Lower lobe of right lung (tissue), 2 donors: Measurements from ENCODE around the gene ICAM2. TPM values are rescaled to one million over a fixed set of nuclear protein-coding genes. Genes with fewer than 3 reads are reported as not detected.

Source experiments
- ATAC-seq, 2 donors: fragments of 200-7000 bp; cut with Tn5 transposase; one replicate each; pipeline ENCODE4 v1.9.1; 2020 to 2022; ENCODE audit warnings: mild to moderate bottlenecking in 2 of 2, moderate library complexity in 2 of 2
- DNase-seq: peaks from one replicate; pipeline ENCODE4 v3.0.0-alpha.2; 2020
- H3K27ac ChIP-seq: fragments of 200-600 bp; one replicate; pipeline ENCODE4 v1.8.0; 2022
- H3K27me3 ChIP-seq: fragments of 200-600 bp; one replicate; pipeline ENCODE4 v1.8.0; 2022; ENCODE audit warnings: low read depth
- H3K36me3 ChIP-seq: fragments of 200-600 bp; one replicate; pipeline ENCODE4 v1.8.0; 2022; ENCODE audit warnings: mild to moderate bottlenecking
- H3K4me1 ChIP-seq: fragments of 200-600 bp; one replicate; pipeline ENCODE4 v1.8.0; 2022
- H3K4me3 ChIP-seq: fragments of 200-600 bp; one replicate; pipeline ENCODE4 v1.8.0; 2022; ENCODE audit warnings: mild to moderate bottlenecking
- H3K9me3 ChIP-seq: fragments of 200-600 bp; one replicate; pipeline ENCODE4 v1.8.0; 2022
- intact Hi-C: fragments of 100-400 bp; cut with DNase I; formaldehyde crosslinking; loops from one replicate; pipeline ENCODE4 v1.11.0; 2022
- total RNA-seq: library from RNA; stranded (reverse); fragmentation: NEBNext Ultra II Directional; extraction: Animal tissue kit (Norgen Biotek cat#: 25700); gene quantifications from one replicate; pipeline ENCODE4 v1.2.1, GENCODE V29; 2021
- TF ChIP-seq, protein P1 (sequence below): fragments of 200-600 bp; IDR thresholded peaks from one replicate; pipeline ENCODE4 v1.8.0; 2022; ENCODE audit warnings: antibody characterized with exemption, mild to moderate bottlenecking
- donor health status: DM: no; HTN: yes; CAD: no; lungs with severe emphysema.

The ICAM2 gene
- total RNA-seq, 1 donor from 2014 or later: 69.2 TPM

DNA sequence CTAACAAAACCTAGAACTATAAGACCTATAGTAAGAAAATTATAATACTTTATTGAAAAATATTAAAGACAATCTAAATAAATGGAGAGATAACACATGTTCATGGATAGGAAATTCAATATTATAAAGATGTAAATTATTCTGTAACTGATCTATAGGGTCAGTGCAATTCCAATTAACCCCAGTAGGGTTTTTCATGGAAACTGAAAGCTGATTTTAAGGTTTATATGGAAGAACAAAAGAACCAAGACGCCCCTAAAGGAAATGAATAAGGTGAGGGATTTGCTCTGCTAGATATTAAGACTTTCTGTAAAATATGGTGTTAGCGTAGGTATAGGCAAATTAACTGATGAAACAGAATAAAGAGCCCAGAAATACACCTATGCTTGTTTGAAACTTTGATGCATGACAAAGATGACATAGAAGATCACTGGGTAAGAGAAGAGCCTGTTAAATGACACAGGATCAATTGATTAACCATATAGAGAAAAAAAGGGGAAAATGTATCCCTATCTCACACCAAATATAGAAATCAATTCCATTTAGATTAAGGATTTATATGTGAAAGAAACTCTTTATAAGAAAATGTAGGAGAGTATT lies 3.0 kb downstream of the ICAM2 start:
- ATAC-seq (no peak), DNase-seq (no peak)
- Histone ChIP-seq H3K4me3 (peak overlapping the region; percentile 64), H3K36me3 (no peaks in the 10 kb centered on the region), H3K9me3 (no peaks in the 10 kb centered on the region), H3K4me1 (peaks cover 50% of the 10 kb centered on the region), H3K27ac (peak overlapping the region; percentile 8), H3K27me3 (no peaks in the 10 kb centered on the region)
- intact Hi-C loops: no loop called here
- TF ChIP-seq, protein P1, sequence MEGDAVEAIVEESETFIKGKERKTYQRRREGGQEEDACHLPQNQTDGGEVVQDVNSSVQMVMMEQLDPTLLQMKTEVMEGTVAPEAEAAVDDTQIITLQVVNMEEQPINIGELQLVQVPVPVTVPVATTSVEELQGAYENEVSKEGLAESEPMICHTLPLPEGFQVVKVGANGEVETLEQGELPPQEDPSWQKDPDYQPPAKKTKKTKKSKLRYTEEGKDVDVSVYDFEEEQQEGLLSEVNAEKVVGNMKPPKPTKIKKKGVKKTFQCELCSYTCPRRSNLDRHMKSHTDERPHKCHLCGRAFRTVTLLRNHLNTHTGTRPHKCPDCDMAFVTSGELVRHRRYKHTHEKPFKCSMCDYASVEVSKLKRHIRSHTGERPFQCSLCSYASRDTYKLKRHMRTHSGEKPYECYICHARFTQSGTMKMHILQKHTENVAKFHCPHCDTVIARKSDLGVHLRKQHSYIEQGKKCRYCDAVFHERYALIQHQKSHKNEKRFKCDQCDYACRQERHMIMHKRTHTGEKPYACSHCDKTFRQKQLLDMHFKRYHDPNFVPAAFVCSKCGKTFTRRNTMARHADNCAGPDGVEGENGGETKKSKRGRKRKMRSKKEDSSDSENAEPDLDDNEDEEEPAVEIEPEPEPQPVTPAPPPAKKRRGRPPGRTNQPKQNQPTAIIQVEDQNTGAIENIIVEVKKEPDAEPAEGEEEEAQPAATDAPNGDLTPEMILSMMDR: peak; percentile 5

DNA sequence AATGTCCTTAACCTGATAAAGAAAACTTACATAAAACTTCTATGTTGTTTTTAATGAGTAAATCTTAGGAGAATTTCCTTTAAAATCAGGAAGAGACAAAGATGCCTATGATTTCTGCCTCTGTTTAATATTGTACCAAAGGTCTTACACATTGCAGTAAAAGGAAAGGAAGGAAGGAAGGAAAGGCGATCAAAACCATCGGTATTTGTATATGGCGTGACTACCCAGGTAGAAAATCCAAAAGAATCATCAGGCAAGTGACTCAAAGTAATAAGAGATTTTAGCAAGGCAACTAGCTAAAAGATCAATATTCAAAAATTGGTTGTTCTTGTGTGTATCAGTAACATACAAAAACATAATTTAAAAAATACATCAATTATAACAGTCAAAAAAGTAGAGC lies 3.5 kb downstream of the ICAM2 start:
- no peaks in the 10 kb centered on the region for H3K36me3 ChIP-seq
- H3K27me3 ChIP-seq: no peaks in the 10 kb centered on the region

DNA sequence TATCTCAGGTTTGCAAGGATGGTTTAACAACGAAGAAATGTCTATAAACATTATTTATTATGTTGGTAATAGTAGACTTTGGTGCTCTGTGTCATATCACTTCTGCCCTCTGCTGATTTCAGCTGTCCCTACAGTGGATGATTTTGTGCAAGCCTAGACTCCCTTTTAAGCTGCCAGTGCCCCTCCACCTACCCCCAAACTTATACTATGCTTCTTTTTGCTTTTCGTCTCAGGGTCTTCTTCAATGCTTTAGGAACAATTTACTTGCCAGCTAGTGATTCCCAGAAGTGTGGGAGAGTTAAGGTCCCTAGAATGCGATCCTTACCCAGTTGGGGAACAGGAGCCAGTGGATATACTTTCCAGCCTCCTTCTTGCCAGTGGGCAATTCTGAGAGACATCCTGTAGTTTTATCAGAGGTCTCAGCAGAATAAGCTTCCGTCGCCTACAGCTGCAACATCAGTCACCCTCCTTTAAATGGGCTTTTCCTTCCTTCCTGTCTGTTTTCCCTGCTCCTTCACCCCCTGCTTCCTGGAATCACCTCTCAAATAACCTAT lies 4.1 kb downstream of the ICAM2 start:
- DNase-seq: no peak
- no peak for ATAC-seq
- peak overlapping the region; percentile 44 for H3K27ac ChIP-seq

More for the DNA sequence above, 3.5 kb downstream of the ICAM2 start:
- Histone ChIP-seq H3K4me1 (peaks cover 50% of the 10 kb centered on the region), H3K9me3 (no peaks in the 10 kb centered on the region), H3K27ac (peak overlapping the region; percentile 44), H3K4me3 (peak overlapping the region; percentile 0)
- TF ChIP-seq, protein P1: no peak
- intact Hi-C loops: no loop called here
- ATAC-seq (no peak), DNase-seq (no peak)

DNA sequence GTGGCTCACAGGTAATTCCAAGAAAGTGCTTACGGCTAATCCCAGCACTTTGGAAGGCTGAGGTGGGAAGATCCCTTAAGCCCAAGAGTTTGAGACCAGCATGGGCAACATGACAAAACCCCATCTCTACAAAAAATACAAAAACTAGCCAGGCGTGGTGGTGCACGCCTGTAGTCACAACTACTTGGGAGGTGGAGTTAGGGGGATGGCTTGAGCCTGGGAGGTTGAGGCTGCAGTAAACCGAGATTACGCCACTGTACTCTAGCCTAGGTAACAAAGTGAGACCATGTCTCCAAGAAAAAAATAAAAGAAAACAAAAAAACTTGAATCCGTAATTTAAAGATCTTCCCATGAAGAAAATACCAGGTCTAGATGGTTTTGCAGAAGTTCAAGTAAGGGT lies 5.0 kb downstream of the ICAM2 start:
- H3K27me3 ChIP-seq: no peaks in the 10 kb centered on the region
- TF ChIP-seq, protein P1: no peak
- ATAC-seq (no peak), DNase-seq (no peak)
- peak overlapping the region; percentile 65 for H3K27ac ChIP-seq
- no peaks in the 10 kb centered on the region for H3K36me3 ChIP-seq
- peaks cover 42% of the 10 kb centered on the region for H3K4me1 ChIP-seq
- no peak overlapping the region for H3K4me3 ChIP-seq
- no peaks in the 10 kb centered on the region for H3K9me3 ChIP-seq
- intact Hi-C loops: no loop called here

More for the DNA sequence above, 4.1 kb downstream of the ICAM2 start:
- Histone ChIP-seq H3K4me1 (peaks cover 47% of the 10 kb centered on the region), H3K9me3 (no peaks in the 10 kb centered on the region), H3K4me3 (peak overlapping the region; percentile 0), H3K36me3 (no peaks in the 10 kb centered on the region), H3K27me3 (no peaks in the 10 kb centered on the region)
- intact Hi-C loops: no loop called here
- TF ChIP-seq, protein P1: no peak

DNA sequence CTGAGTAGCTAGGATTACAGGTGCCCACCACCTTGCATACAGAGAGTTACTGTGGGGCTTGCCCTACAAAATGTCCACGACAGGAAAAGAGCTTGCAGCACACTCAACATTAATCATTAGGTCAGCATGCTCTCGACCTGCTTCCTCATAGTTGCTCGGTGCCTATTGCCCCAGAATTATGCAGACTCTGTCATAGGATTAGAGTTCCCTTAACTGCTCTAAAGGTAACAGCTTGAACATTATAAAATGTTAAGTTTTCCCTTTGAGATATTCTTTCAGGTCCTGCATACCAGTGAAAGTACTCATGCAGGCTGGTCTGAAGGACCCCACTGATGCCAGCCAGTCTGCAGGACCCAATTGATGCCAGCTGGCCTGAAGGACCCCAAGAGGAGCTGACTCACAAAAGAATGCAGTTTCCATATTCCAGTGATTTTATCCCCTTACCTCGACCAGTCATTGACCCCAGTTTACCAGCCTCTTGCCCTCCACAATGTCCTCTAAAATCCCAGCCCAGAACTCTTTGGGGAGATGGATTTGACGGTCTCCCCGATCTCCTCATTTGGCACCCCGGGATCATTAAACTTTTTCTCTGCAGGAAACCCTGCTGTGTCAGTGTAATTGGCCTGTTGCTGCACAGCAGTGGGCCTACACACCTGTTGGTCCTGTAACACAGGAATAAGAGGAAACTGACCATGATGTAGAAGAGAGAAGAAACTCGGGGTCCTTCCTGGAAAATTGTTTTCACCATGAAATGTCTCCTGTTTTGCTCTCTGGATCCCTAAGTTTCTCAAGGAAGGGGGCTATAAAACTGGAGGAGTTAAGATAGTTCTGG lies 10.6 kb downstream of the ICAM2 start:
- DNase-seq: no peak
- TF ChIP-seq, protein P1: no peak
- peaks cover 58% of the 10 kb centered on the region for H3K4me1 ChIP-seq
- intact Hi-C loops: no loop called here
- peak; percentile 54 to 62 for ATAC-seq
- H3K9me3 ChIP-seq: no peaks in the 10 kb centered on the region
- H3K4me3 ChIP-seq: no peak overlapping the region
- no peaks in the 10 kb centered on the region for H3K27me3 ChIP-seq
- peaks cover 5% of the 10 kb centered on the region for H3K36me3 ChIP-seq
- peak overlapping the region; percentile 51 for H3K27ac ChIP-seq
